Naive thymus-derived CD8-positive, alpha-beta T cell (primary cell): ENCODE data around the gene SPAG5. TPM values are rescaled to one million over a fixed set of nuclear protein-coding genes. Genes with fewer than 3 reads are reported as not detected.
A peak's percentile ranks its signal among the peaks of the same experiment; 100 is the strongest.

ENCODE experiments used
- ATAC-seq, 2 donors: fragments of 150-1000 bp; cut with Tn5 transposase in 1 of 2; sonication (Bioruptor Pico), chemical (Tn5 transposase) in 1 of 2; 1 replicate in 1 of 2; 2 replicates in 1 of 2; pipeline ENCODE4 v1.10.0; 2021; ENCODE audit warnings: mild to moderate bottlenecking in 2 of 2, moderate library complexity in 2 of 2
- POLR2A ChIA-PET: fragments of 350-600 bp; sonication (Branson Sonifier 250); formaldehyde crosslinking; loops from one replicate; lab custom pipeline; 2021; ENCODE audit warnings: antibody characterized with exemption; lab: Charles Lee
- DNase-seq, 10 donors: peaks; one replicate each; pipeline versions ENCODE4 v3.0.0 to v3.0.0-alpha.2; 2020 to 2022
- H3K27ac Mint-ChIP-seq, 10 donors: one replicate each; pipeline ENCODE4 v1.8.0; 2020 to 2022; ENCODE audit warnings: mild to moderate bottlenecking in 10 of 10, mixed read lengths in 10 of 10, moderate library complexity in 4 of 10, inconsistent platforms in 1 of 10
- H3K27me3 Mint-ChIP-seq, 5 donors: one replicate each; pipeline ENCODE4 v1.8.0; 2021 to 2022; ENCODE audit warnings: mixed read lengths in 5 of 5
- H3K36me3 Mint-ChIP-seq, 3 donors: one replicate each; pipeline ENCODE4 v1.8.0; 2020 to 2022; ENCODE audit warnings: mixed read lengths in 3 of 3, mild to moderate bottlenecking in 2 of 3, inconsistent platforms in 1 of 3
- H3K4me1 Mint-ChIP-seq, 4 donors: one replicate each; pipeline ENCODE4 v1.8.0; 2021 to 2022; ENCODE audit warnings: mixed read lengths in 4 of 4
- H3K4me3 Mint-ChIP-seq, 10 donors: one replicate each; pipeline ENCODE4 v1.8.0; 2020 to 2022; ENCODE audit warnings: mild to moderate bottlenecking in 10 of 10, mixed read lengths in 10 of 10, moderate library complexity in 6 of 10, inconsistent platforms in 1 of 10
- H3K9me3 Mint-ChIP-seq, 9 donors: one replicate each; pipeline ENCODE4 v1.8.0; 2020 to 2022; ENCODE audit warnings: mixed read lengths in 9 of 9, mild to moderate bottlenecking in 3 of 9, inconsistent platforms in 1 of 9, moderate library complexity in 1 of 9
- polyA plus RNA-seq, 3 donors: library from polyadenylated mRNA; unstranded; fragments of 300-500 nt; fragmentation: Illumina TruSeq; gene quantifications; one replicate each; pipeline ENCODE4 v1.2.3, GENCODE V29; 2021
- total RNA-seq, 8 experiments: library from RNA in 2 of 8; stranded (reverse) in 2 of 8; gene quantifications; one replicate each; pipeline ENCODE4 v1.2.3 and lab custom pipeline; 2021 to 2026

SPAG5 gene, protein sequence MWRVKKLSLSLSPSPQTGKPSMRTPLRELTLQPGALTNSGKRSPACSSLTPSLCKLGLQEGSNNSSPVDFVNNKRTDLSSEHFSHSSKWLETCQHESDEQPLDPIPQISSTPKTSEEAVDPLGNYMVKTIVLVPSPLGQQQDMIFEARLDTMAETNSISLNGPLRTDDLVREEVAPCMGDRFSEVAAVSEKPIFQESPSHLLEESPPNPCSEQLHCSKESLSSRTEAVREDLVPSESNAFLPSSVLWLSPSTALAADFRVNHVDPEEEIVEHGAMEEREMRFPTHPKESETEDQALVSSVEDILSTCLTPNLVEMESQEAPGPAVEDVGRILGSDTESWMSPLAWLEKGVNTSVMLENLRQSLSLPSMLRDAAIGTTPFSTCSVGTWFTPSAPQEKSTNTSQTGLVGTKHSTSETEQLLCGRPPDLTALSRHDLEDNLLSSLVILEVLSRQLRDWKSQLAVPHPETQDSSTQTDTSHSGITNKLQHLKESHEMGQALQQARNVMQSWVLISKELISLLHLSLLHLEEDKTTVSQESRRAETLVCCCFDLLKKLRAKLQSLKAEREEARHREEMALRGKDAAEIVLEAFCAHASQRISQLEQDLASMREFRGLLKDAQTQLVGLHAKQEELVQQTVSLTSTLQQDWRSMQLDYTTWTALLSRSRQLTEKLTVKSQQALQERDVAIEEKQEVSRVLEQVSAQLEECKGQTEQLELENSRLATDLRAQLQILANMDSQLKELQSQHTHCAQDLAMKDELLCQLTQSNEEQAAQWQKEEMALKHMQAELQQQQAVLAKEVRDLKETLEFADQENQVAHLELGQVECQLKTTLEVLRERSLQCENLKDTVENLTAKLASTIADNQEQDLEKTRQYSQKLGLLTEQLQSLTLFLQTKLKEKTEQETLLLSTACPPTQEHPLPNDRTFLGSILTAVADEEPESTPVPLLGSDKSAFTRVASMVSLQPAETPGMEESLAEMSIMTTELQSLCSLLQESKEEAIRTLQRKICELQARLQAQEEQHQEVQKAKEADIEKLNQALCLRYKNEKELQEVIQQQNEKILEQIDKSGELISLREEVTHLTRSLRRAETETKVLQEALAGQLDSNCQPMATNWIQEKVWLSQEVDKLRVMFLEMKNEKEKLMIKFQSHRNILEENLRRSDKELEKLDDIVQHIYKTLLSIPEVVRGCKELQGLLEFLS
- total RNA-seq (10 to 100 TPM; 10.6 to 11.2 TPM), polyA plus RNA-seq (1 to 10 TPM in 1 of 3 donors, under 1 TPM in 2; 0.40 to 2.7 (median 0.81) TPM), total RNA-seq (lab: John Stamatoyannopoulos, UW) (11.5 to 24.9 (median 17.1) reads per million in 6 experiments)

GRCh38 chr17:28598799-28599310 is at the start of gene SPAG5:
TSS of gene SPAG5 (minus strand) at chr17:28599025. CDS start at chr17:28598946, 79 bp downstream.
- Mint-ChIP-seq H3K9me3 (no peaks in the 10 kb centered on the region), H3K36me3 (no peaks in the 10 kb centered on the region), H3K4me3 (peak within 1 kb of the TSS; percentile 89 to 99 (median 95)), H3K27ac (peak within 1 kb of the TSS; percentile 94 to 100 (median 96)), H3K4me1 (peaks cover 14 to 27% (median 23%) of the 10 kb centered on the region in 4 donors), H3K27me3 (no peaks in the 10 kb centered on the region)
- peak; percentile 90 to 97 (median 94) for DNase-seq
- ATAC-seq: peak; percentile 93 to 94
- POLR2A ChIA-PET: interaction anchor here (0.5 to 3.0 kb wide), 16 partner anchors 10 to 353 kb away, joined by 3 to 42 read pairs (median 4); partner anchors contain the start of genes ALDOC, BLTP2, PHF12 and PIGS

GRCh38 chr17:28646039-28646754 is 47.4 kb upstream of the SPAG5 start:
- no peaks in the 10 kb centered on the region for H3K9me3 Mint-ChIP-seq
- no peak for DNase-seq
- H3K36me3 Mint-ChIP-seq: peaks cover 0 to 47% (median 0%) of the 10 kb centered on the region in 3 donors
- POLR2A ChIA-PET: interaction anchor here (0.8 to 3.7 kb wide), 15 partner anchors 11 to 311 kb away, joined by 3 to 62 read pairs (median 6); partner anchors contain the start of genes IFT20, NEK8, PHF12 and PIGS
- H3K4me3 Mint-ChIP-seq: peak overlapping the region; percentile 83 to 98 (median 92)
- no peak for ATAC-seq
- peak overlapping the region; percentile 94 to 99 (median 97) for H3K27ac Mint-ChIP-seq
- no peaks in the 10 kb centered on the region for H3K27me3 Mint-ChIP-seq
- H3K4me1 Mint-ChIP-seq: peaks cover 18 to 48% (median 41%) of the 10 kb centered on the region in 4 donors

- Mint-ChIP-seq H3K36me3 (peaks cover 0 to 50% (median 1%) of the 10 kb centered on the region in 3 donors), H3K27ac (peak overlapping the region; percentile 94 to 99 (median 97)), H3K9me3 (no peaks in the 10 kb centered on the region), H3K4me1 (peaks cover 18 to 48% (median 41%) of the 10 kb centered on the region in 4 donors), H3K4me3 (peak overlapping the region; percentile 83 to 98 (median 92)), H3K27me3 (no peaks in the 10 kb centered on the region)
- no peak for ATAC-seq
- no peak for DNase-seq
- POLR2A ChIA-PET: interaction anchor here (0.9 to 3.7 kb wide), 17 partner anchors 8 to 310 kb away, joined by 3 to 62 read pairs (median 7); partner anchors contain the start of genes ALDOC, FLOT2, IFT20 and NEK8
Observed at GRCh38 chr17:28645576-28645939, 46.7 kb upstream of the SPAG5 start.

DNA sequence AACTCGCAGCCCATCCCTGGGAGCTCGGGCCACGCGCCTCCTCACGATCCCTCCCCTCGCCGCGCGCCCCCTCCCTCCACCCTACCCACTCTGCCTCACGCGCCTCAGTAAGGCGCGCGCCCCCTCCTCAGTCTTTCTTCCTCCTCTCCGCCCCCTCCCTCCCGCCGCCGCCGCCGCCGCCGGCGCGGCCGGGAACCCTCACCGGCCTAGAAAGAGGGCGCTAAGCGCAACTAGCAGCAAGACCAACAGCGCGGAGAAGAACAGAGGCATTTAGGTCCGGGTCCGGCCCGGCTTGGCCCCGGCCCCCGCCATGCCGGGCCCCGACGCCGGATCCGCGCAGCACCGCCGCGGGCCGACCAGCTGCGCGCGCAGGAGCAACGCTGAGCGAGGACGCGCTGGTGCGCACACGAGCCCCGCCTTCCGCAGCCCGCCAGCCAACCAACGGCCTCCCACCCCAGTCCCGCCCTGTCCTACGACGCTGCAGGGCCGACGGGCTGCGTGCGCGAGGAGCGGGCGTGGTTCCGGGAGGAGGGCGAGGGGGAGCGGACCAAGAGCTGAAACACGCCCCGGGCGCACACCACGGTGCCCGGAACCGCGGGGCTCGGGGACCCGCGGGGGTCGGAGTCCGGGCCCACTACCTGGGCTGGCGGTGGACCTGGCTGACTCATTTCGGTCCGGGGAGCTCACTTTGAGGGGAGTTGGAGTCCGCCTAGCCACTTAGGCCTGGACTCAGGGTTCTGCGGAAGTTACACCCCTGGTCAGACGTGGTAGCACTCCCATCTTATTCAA is 46.2 kb upstream of the SPAG5 start, which contains the start of gene BLTP2:
Gene BLTP2, minus strand, starts transcription at position 372 of the 789 bp plus-strand sequence. Its CDS starts 102 bp downstream, at position 270.
- Mint-ChIP-seq H3K27me3 (no peaks in the 10 kb centered on the region), H3K4me3 (peak within 1 kb of the TSS; percentile 90 to 98 (median 92)), H3K9me3 (no peaks in the 10 kb centered on the region), H3K36me3 (peaks cover 0 to 50% (median 2%) of the 10 kb centered on the region in 3 donors), H3K4me1 (peaks cover 18 to 50% (median 41%) of the 10 kb centered on the region in 4 donors), H3K27ac (peak within 1 kb of the TSS; percentile 94 to 99 (median 97))
- POLR2A ChIA-PET: interaction anchor here (0.6 to 3.7 kb wide), 19 partner anchors 9 to 310 kb away, joined by 3 to 62 read pairs (median 6); partner anchors contain the start of genes ALDOC, FLOT2, IFT20 and NEK8
- peak; percentile 94 to 97 for ATAC-seq
- DNase-seq: peak; percentile 90 to 97 (median 94)

GRCh38 chr17:28643983-28644786 is 45.4 kb upstream of the SPAG5 start:
- Mint-ChIP-seq H3K4me1 (peaks cover 18 to 56% (median 43%) of the 10 kb centered on the region in 4 donors), H3K27ac (peak overlapping the region; percentile 89 to 96 (median 94))
- DNase-seq: peak in 5 of 10 donors; percentile 5 to 12 (median 9)

GRCh38 chr17:28641579-28641978 is 42.8 kb upstream of the SPAG5 start:
- Mint-ChIP-seq H3K9me3 (no peaks in the 10 kb centered on the region), H3K27me3 (no peaks in the 10 kb centered on the region), H3K4me1 (peaks cover 20 to 54% (median 45%) of the 10 kb centered on the region in 4 donors), H3K27ac (no peak overlapping the region), H3K4me3 (peak overlapping the region in 2 of 10 donors; percentile 45), H3K36me3 (peaks cover 7 to 66% (median 17%) of the 10 kb centered on the region in 3 donors)
- no peak for DNase-seq
- ATAC-seq: no peak
- POLR2A ChIA-PET: interaction anchor here (1.0 kb wide), 1 partner anchor 42 kb away, joined by 3 read pairs; no protein-coding TSS in a partner anchor

More at GRCh38 chr17:28643983-28644786, 45.4 kb upstream of the SPAG5 start:
- ATAC-seq: peak in 1 of 2 donors; percentile 1
- H3K9me3 Mint-ChIP-seq: no peaks in the 10 kb centered on the region
- peak overlapping the region; percentile 90 to 98 (median 92) for H3K4me3 Mint-ChIP-seq
- no peaks in the 10 kb centered on the region for H3K27me3 Mint-ChIP-seq
- POLR2A ChIA-PET: interaction anchor here (0.8 to 3.7 kb wide), 12 partner anchors 17 to 309 kb away, joined by 3 to 62 read pairs (median 15); partner anchors contain the start of genes ALDOC, IFT20, NEK8 and PHF12
- H3K36me3 Mint-ChIP-seq: peaks cover 0 to 55% (median 8%) of the 10 kb centered on the region in 3 donors

DNA sequence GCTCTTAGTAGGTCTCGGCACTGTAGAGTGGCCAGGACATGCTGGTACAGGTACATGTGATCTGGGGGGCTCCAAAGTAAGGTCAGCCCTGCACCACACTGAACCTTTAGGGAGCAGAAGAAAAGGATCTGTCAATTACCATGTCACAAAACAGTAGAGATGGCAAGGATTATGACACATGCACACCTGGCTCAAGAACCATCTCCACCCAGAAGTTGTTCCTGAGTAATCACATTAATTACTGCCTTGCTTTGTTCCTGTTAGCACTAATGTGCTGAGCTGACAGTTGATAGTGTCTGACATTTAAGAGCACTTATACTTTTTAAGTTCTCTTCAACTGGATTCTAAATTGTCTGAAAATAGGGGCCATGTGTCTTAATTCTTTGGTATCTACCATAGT is 36.7 kb upstream of the SPAG5 start:
- Mint-ChIP-seq H3K27ac (peak overlapping the region in 1 of 10 donors; percentile 1), H3K4me3 (no peak overlapping the region), H3K4me1 (peaks cover 7 to 50% (median 32%) of the 10 kb centered on the region in 4 donors), H3K36me3 (peaks cover 7 to 99% (median 34%) of the 10 kb centered on the region in 3 donors), H3K9me3 (no peaks in the 10 kb centered on the region), H3K27me3 (no peaks in the 10 kb centered on the region)
- ATAC-seq: no peak
- no peak for DNase-seq
- POLR2A ChIA-PET: no interaction called here

DNA sequence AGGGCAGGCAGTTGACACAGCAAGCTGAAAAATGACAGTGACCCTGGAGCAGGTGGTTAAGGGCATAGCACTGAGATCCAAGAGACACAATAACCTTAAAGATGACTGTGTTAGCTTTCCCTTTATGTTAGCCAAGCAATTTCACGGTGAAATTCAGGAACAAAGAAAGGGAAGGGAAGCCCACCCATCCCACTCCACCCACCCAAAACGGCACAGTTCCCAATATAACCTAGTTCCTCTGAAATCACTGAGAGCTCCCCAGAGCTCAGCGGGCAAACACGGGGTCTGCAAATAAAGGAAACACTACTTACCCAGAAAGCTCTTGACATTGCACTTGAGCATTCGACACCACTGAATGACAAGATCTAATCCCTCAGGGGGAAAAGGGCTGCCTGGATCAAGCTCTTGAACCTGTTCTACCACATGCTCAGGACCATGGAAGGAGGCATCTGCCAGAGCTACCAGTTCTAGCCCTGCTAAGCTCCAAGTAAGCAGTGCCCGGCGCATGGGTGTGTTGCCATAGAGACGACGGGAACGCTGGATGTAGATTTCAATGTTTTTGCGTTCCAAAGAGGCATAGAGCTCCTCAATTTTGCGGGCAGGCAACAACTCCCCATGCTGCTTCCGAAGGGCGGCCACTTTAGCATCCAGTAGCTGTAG is 35.5 kb upstream of the SPAG5 start:
- no peaks in the 10 kb centered on the region for H3K9me3 Mint-ChIP-seq
- no peak for DNase-seq
- POLR2A ChIA-PET: no interaction called here
- H3K4me3 Mint-ChIP-seq: no peak overlapping the region
- H3K27ac Mint-ChIP-seq: peak overlapping the region in 1 of 10 donors; percentile 50
- peaks cover 7 to 47% (median 28%) of the 10 kb centered on the region in 4 donors for H3K4me1 Mint-ChIP-seq
- H3K27me3 Mint-ChIP-seq: no peaks in the 10 kb centered on the region
- ATAC-seq: no peak
- H3K36me3 Mint-ChIP-seq: peaks cover 7 to 100% (median 29%) of the 10 kb centered on the region in 3 donors

GRCh38 chr17:28626818-28627217 is 28.0 kb upstream of the SPAG5 start:
- POLR2A ChIA-PET: no interaction called here

More at GRCh38 chr17:28626818-28627217, 28.0 kb upstream of the SPAG5 start:
- Mint-ChIP-seq H3K9me3 (no peaks in the 10 kb centered on the region), H3K27me3 (no peaks in the 10 kb centered on the region), H3K4me3 (no peak overlapping the region), H3K4me1 (peaks cover 0 to 14% (median 4%) of the 10 kb centered on the region in 4 donors), H3K36me3 (peaks cover under 1 to 91% (median 30%) of the 10 kb centered on the region in 3 donors), H3K27ac (no peak overlapping the region)
- no peak for ATAC-seq
- no peak for DNase-seq
